NT2/D1 (cell line): ENCODE measurements around the gene CDC42BPG.

ENCODE experiments used
- SUZ12 ChIP-seq: IDR thresholded peaks from 2 replicates; pipeline ENCODE4 v1.6.1; 2011; ENCODE audit not compliant: insufficient read length, insufficient read depth; ENCODE audit errors: extremely low read depth
- YY1 ChIP-seq: IDR thresholded peaks from 2 replicates; pipeline ENCODE4 v1.6.1; 2011; ENCODE audit not compliant: insufficient read length, insufficient read depth
- ZNF274 ChIP-seq: IDR thresholded peaks from 2 replicates; pipeline ENCODE4 v1.6.1; 2011; ENCODE audit warnings: mild to moderate bottlenecking, low read depth, low read length

GRCh38 chr11:64853709-64854108 lies 9.3 kb upstream of the CDC42BPG start:
- TF ChIP-seq ZNF274 (no peak), YY1 (no peak), SUZ12 (no peak)
